GM21528 (cell line): ENCODE data around the gene SAMD8.
A peak's percentile ranks its signal among the peaks of the same experiment; 100 is the strongest.
"Not testable (repeated sequence)": the region's sequence is repeated elsewhere in the genome, so short reads cannot be mapped to it uniquely, and the experiment has no call there.

Experiments used
- ATAC-seq: cut with Tn5 transposase; IDR thresholded peaks from one replicate; pipeline ENCODE4 v1.9.1; 2021; ENCODE audit warnings: mild to moderate bottlenecking, moderate library complexity; ENCODE audit not compliant: unreplicated experiment, low FRiP score

SAMD8 gene

DNA sequence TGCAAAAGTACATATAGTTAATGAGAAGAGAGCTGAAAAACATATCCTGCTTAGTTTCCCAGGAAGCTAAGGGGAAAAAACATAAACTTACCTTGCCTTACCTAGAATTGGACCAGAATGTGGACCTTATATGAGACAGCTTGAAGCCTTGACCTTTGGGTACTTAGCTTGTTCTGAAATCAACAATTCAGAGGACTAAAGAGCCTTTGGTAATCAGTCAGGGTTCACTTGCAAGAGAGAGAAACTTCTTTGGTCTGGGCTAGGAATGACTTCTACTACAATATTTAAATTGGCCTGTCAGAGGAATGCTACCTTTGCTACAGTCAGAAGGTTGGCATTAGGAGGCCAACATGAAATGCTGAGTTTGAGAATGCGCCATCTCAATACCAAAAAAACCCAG lies 24.9 kb downstream of the SAMD8 start:
- ATAC-seq: no peak

DNA sequence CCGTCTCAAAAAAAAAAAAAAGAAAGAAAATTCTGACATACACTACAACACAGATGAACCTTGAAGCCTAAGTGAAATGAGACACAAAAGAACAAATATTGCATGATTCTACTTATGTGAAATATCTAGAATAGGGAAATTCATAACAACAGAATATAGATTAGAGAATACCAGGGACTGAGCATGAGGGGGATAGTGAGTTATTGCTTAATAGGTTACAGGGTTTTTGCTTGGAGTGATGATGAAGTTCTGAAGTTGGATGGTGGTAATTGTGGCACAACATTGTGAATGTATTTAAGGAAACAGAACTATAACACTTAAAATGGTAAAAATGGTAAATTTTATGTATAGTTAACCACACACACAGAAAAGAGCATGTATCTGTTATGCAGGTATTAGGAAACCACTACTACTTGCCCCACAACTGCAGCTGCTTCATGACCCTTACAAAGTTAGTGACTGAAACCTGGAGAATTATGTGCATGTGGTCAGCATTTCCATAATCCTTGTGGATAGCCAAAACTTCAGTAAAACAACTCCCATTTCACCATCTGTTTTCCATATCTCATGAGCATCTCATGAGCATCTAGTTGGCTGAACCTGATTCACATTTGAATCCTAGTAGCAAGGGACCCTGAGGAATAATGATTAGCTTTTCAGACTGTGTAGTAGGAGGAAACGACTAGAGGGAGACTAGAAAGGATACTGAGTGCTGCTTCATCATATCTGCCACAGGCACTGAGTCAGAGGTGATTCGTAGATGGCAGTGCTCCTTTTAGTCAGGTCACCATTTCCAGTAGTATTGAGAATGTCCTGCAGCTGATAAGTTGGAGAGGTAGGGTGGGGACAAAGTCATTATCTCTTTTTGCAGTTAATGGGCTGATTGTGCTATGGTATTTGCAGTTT lies 26.3 kb downstream of the SAMD8 start:
- no peak for ATAC-seq

DNA sequence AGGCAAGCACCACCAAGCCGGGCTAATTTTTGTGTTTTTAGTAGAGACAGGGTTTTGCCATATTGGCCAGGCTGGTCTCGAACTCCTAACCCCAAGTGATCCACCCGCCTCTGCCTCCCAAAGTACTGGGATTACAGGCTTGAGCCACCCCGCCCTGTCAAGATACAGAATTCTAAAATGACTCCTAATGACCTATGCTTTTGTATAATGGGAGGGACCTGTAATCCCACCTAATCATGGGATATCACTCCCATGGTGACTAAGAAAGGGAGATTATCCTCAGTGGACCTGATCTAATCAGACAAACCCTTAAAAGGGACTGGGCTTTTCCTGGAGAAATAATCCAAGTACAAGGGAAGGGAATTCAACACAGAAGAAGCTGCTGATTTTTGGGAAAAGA lies 28.8 kb downstream of the SAMD8 start:
- no peak for ATAC-seq

DNA sequence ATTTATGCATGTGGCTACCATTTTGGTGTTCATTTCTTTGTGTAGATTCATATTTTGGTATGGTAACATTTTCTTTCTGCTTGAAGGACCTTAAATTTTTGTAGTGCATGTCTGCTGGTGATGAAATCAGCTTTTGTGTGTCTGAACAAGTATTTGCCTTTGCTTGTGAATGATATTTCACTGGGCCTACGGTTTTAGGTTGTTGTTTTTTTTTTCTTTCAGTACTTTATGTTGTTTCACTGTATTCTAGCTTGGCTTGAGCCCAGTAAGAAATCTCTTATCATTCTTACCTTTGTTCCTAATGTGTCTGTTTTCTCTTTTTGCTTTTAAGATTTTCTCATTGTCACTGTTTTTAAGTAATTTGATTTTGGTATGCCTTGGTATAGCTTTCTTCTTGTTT lies 31.9 kb downstream of the SAMD8 start:
- ATAC-seq: no peak

- ATAC-seq: no peak
These were observed 34.1 kb downstream of the SAMD8 start for GRCh38 chr10:75145590-75145989.

GRCh38 chr10:75146780-75147179 lies 35.3 kb downstream of the SAMD8 start:
- no peak for ATAC-seq

DNA sequence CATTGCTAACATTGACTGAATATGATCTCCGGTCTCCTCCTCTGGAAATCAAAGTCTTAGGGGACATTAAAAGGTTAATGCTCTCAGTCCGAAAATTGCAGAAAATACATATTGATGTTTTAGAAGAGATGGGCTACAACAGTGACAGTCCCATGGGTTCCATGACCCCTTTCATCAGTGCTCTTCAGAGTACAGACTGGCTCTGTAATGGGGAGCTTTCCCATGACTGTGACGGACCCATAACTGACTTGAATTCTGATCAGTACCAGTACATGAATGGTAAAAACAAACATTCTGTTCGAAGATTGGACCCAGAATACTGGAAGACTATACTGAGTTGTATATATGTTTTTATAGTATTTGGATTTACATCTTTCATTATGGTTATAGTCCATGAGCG lies 39.2 kb downstream of the SAMD8 start:
- no peak for ATAC-seq

- no peak for ATAC-seq
These were observed 48.1 kb downstream of the SAMD8 start for GRCh38 chr10:75159519-75159918.

DNA sequence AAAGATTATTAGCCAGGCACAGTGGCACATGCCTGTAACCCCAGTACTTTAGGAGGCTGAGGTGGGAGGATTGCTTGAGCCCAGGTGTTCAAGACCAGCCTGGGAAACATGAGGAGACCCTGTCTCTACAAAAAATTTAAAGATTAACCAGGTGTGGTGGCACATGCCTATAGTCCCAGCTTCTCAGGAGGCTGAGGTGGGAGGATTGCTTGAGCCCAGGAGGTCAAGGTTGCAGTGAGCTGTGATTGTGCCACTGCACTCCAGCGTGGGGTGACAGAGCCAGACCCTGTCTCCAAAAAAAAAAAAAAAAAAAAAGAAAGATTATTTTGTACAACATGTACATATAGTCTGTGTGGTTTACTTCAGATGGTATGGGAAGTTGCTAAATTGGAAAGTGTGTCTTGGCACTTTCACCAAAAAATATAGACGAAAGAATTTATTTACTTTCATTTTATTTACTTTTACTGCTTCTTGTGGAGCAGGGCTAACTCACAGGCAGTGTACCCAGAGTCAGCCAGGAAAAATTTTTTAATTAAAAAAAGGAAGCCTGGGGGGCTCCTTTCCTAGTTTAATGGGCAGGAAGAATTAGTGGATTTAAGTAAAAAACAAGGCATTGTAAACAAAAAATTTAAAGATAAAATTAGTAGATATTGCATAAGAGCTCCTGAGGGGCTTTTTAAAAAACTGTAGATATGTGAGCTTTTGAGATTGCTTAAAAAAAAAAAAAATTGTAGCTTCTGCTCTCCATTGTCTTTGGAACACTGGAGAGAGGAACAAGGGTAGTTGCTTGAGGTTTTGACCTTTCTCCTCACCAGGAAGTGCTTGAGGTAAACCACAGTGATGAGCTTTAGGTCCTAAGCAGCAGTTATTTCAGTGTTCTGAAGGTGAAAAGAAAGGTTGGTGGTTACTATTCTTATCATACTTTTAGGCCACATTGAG lies 54.5 kb downstream of the SAMD8 start:
- peak; percentile 88 for ATAC-seq

GRCh38 chr10:75166623-75166972 lies 55.1 kb downstream of the SAMD8 start:
- peak; percentile 40 for ATAC-seq

DNA sequence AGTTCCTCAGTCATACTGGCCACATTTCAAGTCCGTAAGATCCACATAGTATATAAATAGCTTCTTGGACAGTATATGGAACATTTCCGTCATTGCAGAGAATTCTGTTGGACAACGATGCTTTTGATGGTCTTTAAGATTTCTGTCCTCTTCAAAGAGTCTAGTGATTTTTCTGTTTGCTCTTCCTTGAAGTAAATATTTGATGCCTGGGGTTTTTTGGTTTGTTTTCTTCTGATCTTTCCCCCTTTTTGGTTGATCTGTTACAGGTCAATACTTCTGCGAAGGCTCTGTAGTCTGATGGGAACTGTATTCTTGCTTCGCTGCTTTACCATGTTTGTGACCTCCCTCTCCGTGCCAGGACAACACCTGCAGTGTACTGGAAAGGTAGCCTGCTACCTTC lies 56.8 kb downstream of the SAMD8 start:
- no peak for ATAC-seq

DNA sequence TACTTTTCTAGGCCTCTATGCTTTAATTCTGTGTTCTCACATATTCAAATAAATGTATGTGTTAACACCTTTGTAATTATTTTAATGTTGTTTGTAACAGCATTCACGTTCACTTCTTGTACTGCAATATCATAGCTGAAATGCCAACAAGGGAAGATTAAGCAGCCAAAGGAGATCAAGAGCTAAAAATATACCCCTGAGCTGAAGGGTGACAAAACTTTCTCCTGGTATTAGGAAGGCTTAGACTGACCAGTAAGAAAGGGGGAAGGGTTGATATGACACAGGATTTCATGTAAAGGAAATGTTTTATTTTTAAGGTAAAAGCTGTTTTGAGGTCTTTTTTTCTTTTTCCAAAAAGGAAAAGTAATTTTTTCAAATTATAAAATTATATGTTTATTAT lies 58.8 kb downstream of the SAMD8 start:
- no peak for ATAC-seq

DNA sequence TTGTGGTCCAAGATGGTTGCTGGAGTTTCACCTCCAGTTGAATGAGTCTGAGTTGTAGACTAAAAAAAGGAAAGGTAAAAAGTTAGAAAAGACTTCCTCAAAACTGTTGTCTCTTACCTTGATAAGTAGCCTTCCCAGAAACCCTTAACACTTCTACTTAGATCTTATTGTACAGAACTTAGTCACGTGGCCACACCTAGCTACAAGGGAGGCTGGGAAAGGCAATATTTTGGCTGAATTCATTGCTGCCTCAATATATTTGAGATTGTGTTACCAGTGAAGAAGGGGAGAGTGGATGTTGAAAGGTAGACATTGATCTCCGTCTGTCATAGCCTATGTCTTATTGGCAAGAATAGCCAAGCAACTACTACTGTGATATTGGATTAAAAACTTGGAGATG lies 63.6 kb downstream of the SAMD8 start:
- ATAC-seq: no peak

GRCh38 chr10:75176046-75176445 lies 64.6 kb downstream of the SAMD8 start:
- ATAC-seq: no peak

- no peak for ATAC-seq
These were observed 65.3 kb downstream of the SAMD8 start for GRCh38 chr10:75176736-75177135.

DNA sequence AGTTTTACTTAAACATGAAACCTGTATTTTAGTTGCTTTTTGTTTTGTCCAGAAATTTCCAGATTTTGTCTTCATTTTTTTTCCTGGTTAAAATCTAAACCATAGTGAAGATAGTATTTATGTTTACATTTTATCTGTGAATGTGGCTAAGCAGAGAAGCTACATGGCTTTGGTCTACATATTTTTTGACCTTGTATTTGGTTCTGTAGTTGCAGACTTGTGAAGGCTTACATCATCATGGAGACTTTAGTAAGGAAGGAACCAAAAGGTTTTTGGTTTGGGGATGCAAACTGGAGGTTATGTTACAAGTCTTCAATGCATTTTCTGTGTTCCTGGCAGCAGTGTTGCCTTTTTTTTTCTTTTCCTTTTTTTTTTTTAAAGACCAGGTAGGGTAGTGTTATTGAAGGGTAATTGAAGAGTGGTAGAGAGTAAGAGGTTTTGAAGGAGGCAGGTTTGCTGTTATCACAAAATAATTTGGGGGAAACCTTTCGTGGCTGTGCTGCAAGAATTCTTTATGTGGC lies 68.3 kb downstream of the SAMD8 start:
- no peak for ATAC-seq

DNA sequence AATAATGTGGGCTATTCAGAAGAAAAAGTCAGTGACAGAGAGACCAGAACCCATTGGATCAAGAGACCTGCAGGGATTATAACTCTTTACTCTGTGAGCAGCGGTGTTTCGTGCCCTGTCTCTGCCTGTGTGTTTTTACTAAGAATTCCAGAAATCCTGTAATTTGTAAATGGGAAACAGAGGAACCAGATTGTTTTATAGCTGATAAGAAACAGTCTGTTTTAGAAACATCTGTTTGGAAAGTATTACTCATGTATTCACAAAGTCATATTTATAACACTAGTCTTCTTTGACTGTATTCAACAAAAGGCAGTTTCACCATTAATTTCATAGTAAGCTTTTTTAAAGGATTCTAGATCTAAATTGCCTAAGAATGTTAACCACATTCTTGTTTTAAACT lies 69.1 kb downstream of the SAMD8 start:
- ATAC-seq: no peak

DNA sequence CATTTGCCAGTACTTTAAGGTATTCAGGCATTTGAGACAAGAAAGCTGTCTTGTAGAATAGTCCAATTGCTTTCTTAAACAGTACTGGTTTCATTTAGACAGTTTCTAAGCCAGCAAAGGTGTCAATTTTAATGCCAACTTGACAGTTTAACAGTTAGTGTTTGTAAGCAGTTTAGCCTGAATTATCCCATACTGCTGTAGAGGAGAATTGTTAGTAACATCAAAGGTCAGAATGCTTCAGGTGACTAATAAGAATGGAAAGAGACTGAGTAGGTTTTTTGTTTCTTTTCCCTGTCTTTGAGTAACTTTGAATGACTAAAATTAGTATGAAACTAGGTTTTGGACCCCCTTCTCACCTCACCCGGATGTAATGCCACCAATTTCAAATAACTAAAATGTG lies 69.6 kb downstream of the SAMD8 start:
- no peak for ATAC-seq

DNA sequence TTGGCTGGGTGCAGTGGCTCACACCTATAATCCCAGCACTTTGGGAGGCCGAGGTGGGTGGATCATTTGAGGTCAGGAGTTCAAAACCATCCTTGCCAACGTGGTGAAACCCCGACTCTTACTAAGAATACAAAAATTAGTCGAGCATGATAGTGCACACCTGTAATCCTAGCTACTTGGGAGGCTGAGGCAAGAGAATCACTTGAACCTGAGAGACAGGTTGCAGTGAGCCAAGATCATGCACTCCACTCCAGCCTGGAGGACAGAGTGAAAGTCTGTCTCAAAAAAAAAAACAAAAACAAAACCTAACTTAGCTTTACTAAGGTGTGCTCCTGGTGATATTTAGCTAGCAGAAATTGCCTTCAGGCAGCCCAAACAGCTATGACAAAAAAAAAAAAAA lies 74.9 kb downstream of the SAMD8 start:
- ATAC-seq: no peak

GRCh38 chr10:75187961-75188426 lies 76.5 kb downstream of the SAMD8 start:
- ATAC-seq: no peak

DNA sequence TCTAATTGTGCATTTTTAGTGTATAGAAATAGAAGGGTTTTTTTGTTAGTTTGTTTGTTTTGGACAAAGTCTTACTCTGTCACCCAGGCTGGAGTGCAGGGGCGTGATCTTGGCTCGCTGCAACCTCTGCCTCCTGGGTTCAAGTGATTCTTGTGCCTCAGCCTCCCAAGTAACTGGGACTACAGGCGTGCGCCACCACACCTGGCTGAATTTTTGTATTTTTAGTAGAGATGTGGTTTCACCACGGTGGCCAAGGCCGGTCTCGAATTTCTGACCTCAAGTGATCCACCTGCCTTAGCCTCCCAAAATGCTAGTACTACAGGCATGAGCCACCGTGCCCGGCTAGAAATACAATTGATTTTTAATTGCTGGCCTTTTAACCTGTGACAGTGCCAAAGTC lies 77.1 kb downstream of the SAMD8 start:
- not testable (repeated sequence) for ATAC-seq
